ENCODE measurements around the gene RAB21. TPM values are rescaled to one million over a fixed set of nuclear protein-coding genes. Genes with fewer than 3 reads are reported as not detected.

The RAB21 gene
- total RNA-seq (2012; rRNA removed) (13.8 and 30.8 TPM in 2 replicates), polyA plus RNA-seq (2012; rRNA removed) (9.9 and 15.0 TPM in 2 replicates), Bru-seq, nascent RNA (percentile 88 among the genes with signal in this experiment), BruChase-seq, experiment 1, labeled RNA remaining after a 6-hour chase (percentile 87 among the genes with signal in this experiment), BruChase-seq, experiment 2, labeled RNA remaining after a 2-hour chase (percentile 86 among the genes with signal in this experiment)
- polyA plus RNA-seq (2012; cell fraction: cytosol; rRNA removed): 0.41 and 0.46 TPM in 2 replicates
- polyA plus RNA-seq (2012; cell fraction: nucleus; rRNA removed; ENCODE audit: low replicate concordance): 0.22 and 6.1 TPM in 2 replicates
- long read RNA-seq, full-length matches to known transcripts: 76 of 84 reads
- long read RNA-seq, partial matches to known transcripts: 0 of 84 reads
- long read RNA-seq, other reads (novel, unspliced or antisense): 8 of 84 reads

DNA sequence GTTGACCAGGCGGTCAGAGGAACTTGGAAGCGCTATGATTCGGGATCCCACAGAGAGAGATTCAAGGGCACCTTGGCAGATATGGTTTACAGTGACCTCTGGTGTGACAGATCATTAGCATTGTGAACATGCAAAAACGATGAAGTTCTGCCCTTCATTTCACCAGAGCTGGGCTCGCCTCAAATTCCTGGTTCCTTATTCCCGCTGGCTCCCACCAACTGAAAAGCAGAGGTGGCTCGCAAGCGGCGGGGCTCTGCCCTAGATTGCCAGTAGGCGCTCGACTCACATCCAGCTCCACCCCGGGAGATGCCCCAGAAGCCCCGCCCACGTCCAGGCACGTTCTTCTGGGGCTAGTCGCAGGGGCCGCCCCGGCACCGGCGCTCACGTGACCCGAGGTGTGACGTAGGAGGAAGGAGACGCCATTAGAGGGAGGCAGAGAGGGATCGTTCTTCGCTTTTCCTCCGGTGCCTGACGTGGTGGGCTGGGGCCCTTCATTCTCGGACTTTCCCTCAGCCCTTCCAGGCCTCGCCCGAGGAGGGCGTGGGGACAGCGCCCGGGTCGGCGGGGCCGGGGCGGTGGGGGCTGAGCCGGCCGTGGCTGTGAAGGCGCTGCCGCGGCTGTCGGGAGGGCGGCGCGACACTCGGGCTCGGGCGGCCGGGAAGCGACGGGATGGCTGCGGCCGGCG lies at the start of gene RAB21:
Gene RAB21, plus strand, starts transcription at position 403 of the 685 bp plus-strand sequence. Its CDS starts 267 bp downstream, at position 670.
- peak within 1 kb of the TSS; percentile 84 for H3K4me3 ChIP-seq (ENCODE audit: insufficient read depth, low read depth, low read length)
- H2BK120ac ChIP-seq (ENCODE audit: low read depth, low read length): peak within 1 kb of the TSS; percentile 35; the same call in 1 of the 2 replicates
- H3K9me3 ChIP-seq (ENCODE audit: control insufficient read depth, insufficient read depth, low read length): peaks cover 7% of the 10 kb centered on the region; the same call in 1 of the 2 replicates
- H3K9ac ChIP-seq (ENCODE audit: low read depth, low read length): peak within 1 kb of the TSS; percentile 80
- H4K8ac ChIP-seq (ENCODE audit: low read depth in 2 of 2, low read length in 2 of 2): peak within 1 kb of the TSS; percentile 68 to 92
- peak within 1 kb of the TSS; percentile 24; the same call in 1 of the 3 replicates for H2BK15ac ChIP-seq (ENCODE audit: low read depth, low read length)
- CTCF ChIA-PET: interaction anchor here (1.5 kb wide), 1 partner anchor 8 kb away, joined by 5 read pairs; no protein-coding TSS in a partner anchor
- peak within 1 kb of the TSS; percentile 62 for H4K5ac ChIP-seq (ENCODE audit: low read depth, low read length)
- ATAC-seq (ENCODE audit: low read depth): peak; percentile 97
- peak within 1 kb of the TSS; percentile 81 for H3K23ac ChIP-seq (ENCODE audit: low read depth, low read length)
- H3K79me1 ChIP-seq (ENCODE audit: low read depth in 1 of 2, low read length in 2 of 2): peaks cover 4 to 22% of the 10 kb centered on the region in 2 experiments; a peak in 3 of 4 replicates
- H3K4ac ChIP-seq (ENCODE audit: low read depth, low read length): peak within 1 kb of the TSS; percentile 82
- WGBS, 2 experiments (ENCODE audit: extremely low coverage in 2 of 2, insufficient read length in 1 of 2): 3% methylated on average over 16 of the region's 56 CpGs; no CpG with 5 or more reads in 1 of the 2 experiments
- DNase-seq: peak; percentile 95
- peak within 1 kb of the TSS; percentile 68 for H4K91ac ChIP-seq (ENCODE audit: insufficient read depth, low read depth, low read length)
- in situ Hi-C loops (cut with MboI; ENCODE audit: low sequenced_read_pairs) (loop anchor here (10.0 kb wide), 1 partner anchor 90 kb away; the partner anchor contains the start of genes THAP2 and ZFC3H1), dilution Hi-C loops (cut with HindIII; ENCODE audit: low sequenced_read_pairs, unreplicated experiment) (no loop called here), intact Hi-C loops (cut with micrococcal nuclease) (no loop called here)
- peak within 1 kb of the TSS; percentile 95 for H3K27ac ChIP-seq (ENCODE audit: insufficient read depth, low read length)
- H3K4me2 ChIP-seq (ENCODE audit: low read depth, low read length): peak within 1 kb of the TSS; percentile 81
- peak within 1 kb of the TSS; percentile 70 for H3K14ac ChIP-seq (replicated peaks; ENCODE audit: low read depth, low read length)
- H3K4me1 ChIP-seq (ENCODE audit: control insufficient read depth, insufficient read depth, low read length): peaks cover 1% of the 10 kb centered on the region; the same call in 1 of the 2 replicates
- H3K36me3 ChIP-seq (ENCODE audit: control insufficient read depth, insufficient read depth, low read length): peaks cover 6% of the 10 kb centered on the region
- no peak within 1 kb of the TSS for H2AK5ac ChIP-seq (ENCODE audit: low read depth, low read length)
- H2BK20ac ChIP-seq (ENCODE audit: low read depth, low read length): no peak within 1 kb of the TSS
- peaks cover 23% of the 10 kb centered on the region; the same call in 1 of the 2 replicates for H4K20me1 ChIP-seq (ENCODE audit: insufficient read depth, low read length)
- H3K9me1 ChIP-seq (ENCODE audit: insufficient read depth, low read length): no peaks in the 10 kb centered on the region
- POLR2A ChIA-PET (ENCODE audit: unreplicated experiment): interaction anchor here (0.6 to 0.8 kb wide), 4 partner anchors 19 to 222 kb away, joined by 3 to 5 read pairs (median 3); no protein-coding TSS in a partner anchor
- H2AK9ac ChIP-seq (replicated peaks; ENCODE audit: low read depth, low read length, poor library complexity): peak within 1 kb of the TSS; percentile 85
- peak within 1 kb of the TSS; percentile 56; the same call in 1 of the 2 replicates for H3K18ac ChIP-seq (ENCODE audit: low read depth, low read length)
- H2BK5ac ChIP-seq (ENCODE audit: low read depth, low read length, poor library complexity, severe bottlenecking): peak within 1 kb of the TSS; percentile 93
- H3K27me3 ChIP-seq (ENCODE audit: control insufficient read depth, insufficient read depth, low read length): peaks cover 13% of the 10 kb centered on the region
- peak within 1 kb of the TSS; percentile 62 for H3K56ac ChIP-seq (ENCODE audit: extremely low read depth, insufficient read depth, low read length)
- peak within 1 kb of the TSS; percentile 95 for H2AFZ ChIP-seq (replicated peaks; ENCODE audit: low read length, poor library complexity)
- BruUV-seq (replicated peaks): no TSS peak
- TF ChIP-seq CEBPB (IDR thresholded peaks at IDR 0.05; ENCODE audit: low read depth, low read length) (no peak), CHD1 (IDR thresholded peaks at IDR 0.05; ENCODE audit: low read depth, low read length) (no peak; the same call in 1 of the 2 replicates), RCOR1 (IDR thresholded peaks at IDR 0.05; ENCODE audit: insufficient replicate concordance, low read length) (peak; percentile 64), MXI1 (IDR thresholded peaks at IDR 0.05; ENCODE audit: borderline replicate concordance, low read depth, low read length) (peak; percentile 56; the same call in 1 of the 2 replicates), MAFK (IDR thresholded peaks at IDR 0.05; ENCODE audit: low read depth, low read length) (no peak), MAZ (IDR thresholded peaks at IDR 0.05; ENCODE audit: borderline replicate concordance, low read depth, low read length) (peak; percentile 88; the same call in 1 of the 2 replicates), BHLHE40 (IDR thresholded peaks at IDR 0.05; ENCODE audit: low read depth, low read length) (peak; percentile 98), NFE2L2 (IDR thresholded peaks at IDR 0.05; ENCODE audit: low read depth, low read length) (no peak), POLR2A (IDR thresholded peaks at IDR 0.05; ENCODE audit: low read depth, low read length) (peak; percentile 92), RFX5 (IDR thresholded peaks at IDR 0.05; ENCODE audit: low read depth, low read length) (no peak), USF2 (IDR thresholded peaks at IDR 0.05; ENCODE audit: low read depth, low read length) (peak; percentile 99), SMC3 (IDR thresholded peaks at IDR 0.05; ENCODE audit: low read depth, low read length) (no peak)
- TF ChIP-seq, protein P1, sequence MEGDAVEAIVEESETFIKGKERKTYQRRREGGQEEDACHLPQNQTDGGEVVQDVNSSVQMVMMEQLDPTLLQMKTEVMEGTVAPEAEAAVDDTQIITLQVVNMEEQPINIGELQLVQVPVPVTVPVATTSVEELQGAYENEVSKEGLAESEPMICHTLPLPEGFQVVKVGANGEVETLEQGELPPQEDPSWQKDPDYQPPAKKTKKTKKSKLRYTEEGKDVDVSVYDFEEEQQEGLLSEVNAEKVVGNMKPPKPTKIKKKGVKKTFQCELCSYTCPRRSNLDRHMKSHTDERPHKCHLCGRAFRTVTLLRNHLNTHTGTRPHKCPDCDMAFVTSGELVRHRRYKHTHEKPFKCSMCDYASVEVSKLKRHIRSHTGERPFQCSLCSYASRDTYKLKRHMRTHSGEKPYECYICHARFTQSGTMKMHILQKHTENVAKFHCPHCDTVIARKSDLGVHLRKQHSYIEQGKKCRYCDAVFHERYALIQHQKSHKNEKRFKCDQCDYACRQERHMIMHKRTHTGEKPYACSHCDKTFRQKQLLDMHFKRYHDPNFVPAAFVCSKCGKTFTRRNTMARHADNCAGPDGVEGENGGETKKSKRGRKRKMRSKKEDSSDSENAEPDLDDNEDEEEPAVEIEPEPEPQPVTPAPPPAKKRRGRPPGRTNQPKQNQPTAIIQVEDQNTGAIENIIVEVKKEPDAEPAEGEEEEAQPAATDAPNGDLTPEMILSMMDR (conservative IDR thresholded peaks at IDR 0.05; ENCODE audit: low read depth, low read length): peak; percentile 33

Data from IMR-90 (cell line).